Measurements from ENCODE around the gene TMOD2.
"Not testable (repeated sequence)": the region's sequence is repeated elsewhere in the genome, so short reads cannot be mapped to it uniquely, and the experiment has no call there.

TMOD2 gene

GRCh38 chr15:51775967-51776816 is 24.8 kb downstream of the TMOD2 start:
- Mint-ChIP-seq H3K27ac (no peak overlapping the region), H3K9me3 (no peaks in the 10 kb centered on the region), H3K27me3 (no peaks in the 10 kb centered on the region), H3K4me3 (no peak overlapping the region), H3K36me3 (ENCODE audit: low read depth) (peaks cover 11% of the 10 kb centered on the region), H3K4me1 (ENCODE audit: low read depth) (no peaks in the 10 kb centered on the region)

GRCh38 chr15:51776952-51777569 is 25.7 kb downstream of the TMOD2 start:
- Mint-ChIP-seq H3K9me3 (no peaks in the 10 kb centered on the region), H3K4me3 (no peak overlapping the region), H3K27ac (no peak overlapping the region), H3K36me3 (ENCODE audit: low read depth) (peaks cover 20% of the 10 kb centered on the region), H3K4me1 (ENCODE audit: low read depth) (no peaks in the 10 kb centered on the region), H3K27me3 (no peaks in the 10 kb centered on the region)

- Mint-ChIP-seq H3K4me3 (no peak overlapping the region), H3K4me1 (ENCODE audit: low read depth) (no peaks in the 10 kb centered on the region), H3K36me3 (ENCODE audit: low read depth) (peaks cover 34% of the 10 kb centered on the region), H3K27me3 (no peaks in the 10 kb centered on the region), H3K27ac (no peak overlapping the region), H3K9me3 (no peaks in the 10 kb centered on the region)
Measured at GRCh38 chr15:51780636-51781035, 29.2 kb downstream of the TMOD2 start.

- H3K4me3 Mint-ChIP-seq = no peak overlapping the region
- peaks cover 33% of the 10 kb centered on the region for H3K36me3 Mint-ChIP-seq (ENCODE audit: low read depth)
- no peaks in the 10 kb centered on the region for H3K27me3 Mint-ChIP-seq
- no peaks in the 10 kb centered on the region for H3K4me1 Mint-ChIP-seq (ENCODE audit: low read depth)
- H3K9me3 Mint-ChIP-seq = no peaks in the 10 kb centered on the region
- no peak overlapping the region for H3K27ac Mint-ChIP-seq
Measured at GRCh38 chr15:51781506-51781905, 30.1 kb downstream of the TMOD2 start.

GRCh38 chr15:51782357-51782896 is 31.0 kb downstream of the TMOD2 start:
- H3K36me3 Mint-ChIP-seq (ENCODE audit: low read depth) = peaks cover 35% of the 10 kb centered on the region
- no peaks in the 10 kb centered on the region for H3K27me3 Mint-ChIP-seq
- H3K27ac Mint-ChIP-seq = no peak overlapping the region
- no peak overlapping the region for H3K4me3 Mint-ChIP-seq
- H3K4me1 Mint-ChIP-seq (ENCODE audit: low read depth) = no peaks in the 10 kb centered on the region
- no peaks in the 10 kb centered on the region for H3K9me3 Mint-ChIP-seq

GRCh38 chr15:51783967-51784366 is 32.6 kb downstream of the TMOD2 start:
- Mint-ChIP-seq H3K27ac (no peak overlapping the region), H3K36me3 (ENCODE audit: low read depth) (peaks cover 35% of the 10 kb centered on the region)

GRCh38 chr15:51787130-51787529 is 35.7 kb downstream of the TMOD2 start:
- not testable (repeated sequence) for H3K4me1 Mint-ChIP-seq (ENCODE audit: low read depth); H3K4me3 Mint-ChIP-seq; H3K27ac Mint-ChIP-seq; H3K9me3 Mint-ChIP-seq; H3K27me3 Mint-ChIP-seq
- peaks cover 17% of the 10 kb centered on the region for H3K36me3 Mint-ChIP-seq (ENCODE audit: low read depth)

More at GRCh38 chr15:51783967-51784366, 32.6 kb downstream of the TMOD2 start:
- no peaks in the 10 kb centered on the region for H3K9me3 Mint-ChIP-seq
- no peak overlapping the region for H3K4me3 Mint-ChIP-seq
- no peaks in the 10 kb centered on the region for H3K27me3 Mint-ChIP-seq
- no peaks in the 10 kb centered on the region for H3K4me1 Mint-ChIP-seq (ENCODE audit: low read depth)

GRCh38 chr15:51792474-51792873 is 41.1 kb downstream of the TMOD2 start:
- H3K27ac Mint-ChIP-seq; H3K4me1 Mint-ChIP-seq (ENCODE audit: low read depth); H3K36me3 Mint-ChIP-seq (ENCODE audit: low read depth): not testable (repeated sequence)

GRCh38 chr15:51793521-51794305 is 42.3 kb downstream of the TMOD2 start:
- Mint-ChIP-seq H3K4me1 (ENCODE audit: low read depth) (no peaks in the 10 kb centered on the region), H3K4me3 (no peak overlapping the region), H3K9me3 (no peaks in the 10 kb centered on the region), H3K27ac (no peak overlapping the region), H3K36me3 (ENCODE audit: low read depth) (no peaks in the 10 kb centered on the region), H3K27me3 (no peaks in the 10 kb centered on the region)

More at GRCh38 chr15:51792474-51792873, 41.1 kb downstream of the TMOD2 start:
- H3K4me3 Mint-ChIP-seq, H3K9me3 Mint-ChIP-seq, H3K27me3 Mint-ChIP-seq: not testable (repeated sequence)

- no peaks in the 10 kb centered on the region for H3K4me1 Mint-ChIP-seq (ENCODE audit: low read depth)
- no peak overlapping the region for H3K4me3 Mint-ChIP-seq
- no peaks in the 10 kb centered on the region for H3K9me3 Mint-ChIP-seq
- H3K27ac Mint-ChIP-seq = no peak overlapping the region
- peaks cover 3% of the 10 kb centered on the region for H3K36me3 Mint-ChIP-seq (ENCODE audit: low read depth)
- no peaks in the 10 kb centered on the region for H3K27me3 Mint-ChIP-seq
Measured at GRCh38 chr15:51796847-51797401, 45.5 kb downstream of the TMOD2 start.

GRCh38 chr15:51798281-51798680 is 46.9 kb downstream of the TMOD2 start:
- H3K4me1 Mint-ChIP-seq (ENCODE audit: low read depth) = no peaks in the 10 kb centered on the region
- no peak overlapping the region for H3K4me3 Mint-ChIP-seq
- H3K27ac Mint-ChIP-seq = no peak overlapping the region
- no peaks in the 10 kb centered on the region for H3K9me3 Mint-ChIP-seq
- H3K27me3 Mint-ChIP-seq = no peaks in the 10 kb centered on the region
- peaks cover 3% of the 10 kb centered on the region for H3K36me3 Mint-ChIP-seq (ENCODE audit: low read depth)

- Mint-ChIP-seq H3K4me1 (ENCODE audit: low read depth) (no peaks in the 10 kb centered on the region), H3K27ac (no peak overlapping the region), H3K36me3 (ENCODE audit: low read depth) (peaks cover 3% of the 10 kb centered on the region)
Measured at GRCh38 chr15:51799282-51800252, 48.2 kb downstream of the TMOD2 start.

GRCh38 chr15:51801391-51801835 is 50.0 kb downstream of the TMOD2 start:
- Mint-ChIP-seq H3K9me3 (no peaks in the 10 kb centered on the region), H3K4me3 (no peak overlapping the region), H3K36me3 (ENCODE audit: low read depth) (peaks cover 7% of the 10 kb centered on the region), H3K27me3 (no peaks in the 10 kb centered on the region), H3K4me1 (ENCODE audit: low read depth) (no peaks in the 10 kb centered on the region), H3K27ac (no peak overlapping the region)

More at GRCh38 chr15:51799282-51800252, 48.2 kb downstream of the TMOD2 start:
- Mint-ChIP-seq H3K9me3 (no peaks in the 10 kb centered on the region), H3K4me3 (no peak overlapping the region), H3K27me3 (no peaks in the 10 kb centered on the region)

- H3K27me3 Mint-ChIP-seq = no peaks in the 10 kb centered on the region
- no peak overlapping the region for H3K4me3 Mint-ChIP-seq
- H3K27ac Mint-ChIP-seq = no peak overlapping the region
- no peaks in the 10 kb centered on the region for H3K9me3 Mint-ChIP-seq
- no peaks in the 10 kb centered on the region for H3K4me1 Mint-ChIP-seq (ENCODE audit: low read depth)
- H3K36me3 Mint-ChIP-seq (ENCODE audit: low read depth) = peaks cover 12% of the 10 kb centered on the region
Measured at GRCh38 chr15:51802593-51802992, 51.2 kb downstream of the TMOD2 start.
